Measurements from ENCODE around the gene MPDU1. TPM values are rescaled to one million over a fixed set of nuclear protein-coding genes. Genes with fewer than 3 reads are reported as not detected.
A peak's percentile ranks its signal among the peaks of the same experiment; 100 is the strongest.

MPDU1 gene
- total RNA-seq, 1 donor from 2014 or later: 21.4 TPM

- intact Hi-C loops (cut with DNase I): loop anchor here (10.0 kb wide), 1 partner anchor 52 kb away; the partner anchor contains the start of genes TP53 and WRAP53
- ATAC-seq (no peak), DNase-seq (ENCODE audit: low spot score) (no peak)
Measured at GRCh38 chr17:7632492-7632894, 48.8 kb downstream of the MPDU1 start.

GRCh38 chr17:7633093-7633492, 49.4 kb downstream of the MPDU1 start:
- DNase-seq (ENCODE audit: low spot score): no peak
- intact Hi-C loops (cut with DNase I): loop anchor here (10.0 kb wide), 1 partner anchor 52 kb away; the partner anchor contains the start of genes TP53 and WRAP53
- no peak for ATAC-seq

GRCh38 chr17:7634384-7634783, 50.7 kb downstream of the MPDU1 start:
- peak; percentile 70 for DNase-seq (ENCODE audit: low spot score)
- intact Hi-C loops (cut with DNase I): loop anchor here (10.0 kb wide), 1 partner anchor 50 kb away; the partner anchor contains the start of genes TP53 and WRAP53
- peak; percentile 47 for ATAC-seq

- no peak for DNase-seq (ENCODE audit: low spot score)
- intact Hi-C loops (cut with DNase I): loop anchor here (10.0 kb wide), 1 partner anchor 49 kb away; the partner anchor contains the start of genes TP53 and WRAP53
- no peak for ATAC-seq
Measured at GRCh38 chr17:7636163-7636562, 52.5 kb downstream of the MPDU1 start.

Other genes starting within 250 kb of the MPDU1 start
- gene ACAP1, start 247.3 kb upstream of the MPDU1 start, total RNA-seq: 38.3 TPM
- gene KCTD11, start 231.7 kb upstream of the MPDU1 start, total RNA-seq: 64.6 TPM
- not detected for gene TMEM95, start 228.7 kb upstream of the MPDU1 start, total RNA-seq
- gene TNK1, start 202.8 kb upstream of the MPDU1 start, total RNA-seq: 6.1 TPM
- gene PLSCR3, start 189.3 kb upstream of the MPDU1 start, total RNA-seq: 37.1 TPM
- gene TMEM256, start 179.8 kb upstream of the MPDU1 start, total RNA-seq: 75.0 TPM
- 44.8 TPM for gene NLGN2, start 176.0 kb upstream of the MPDU1 start, total RNA-seq
- not detected for gene SPEM1, start 163.5 kb upstream of the MPDU1 start, total RNA-seq
- not detected for gene SPEM2, start 158.2 kb upstream of the MPDU1 start, total RNA-seq
- gene SPEM3, start 155.0 kb upstream of the MPDU1 start, total RNA-seq: not detected
- gene TMEM102, start 148.4 kb upstream of the MPDU1 start, total RNA-seq: 3.0 TPM
- 3.8 TPM for gene FGF11, start 144.3 kb upstream of the MPDU1 start, total RNA-seq
- 6.3 TPM for gene CHRNB1, start 138.8 kb upstream of the MPDU1 start, total RNA-seq
- 84.2 TPM for gene ZBTB4, start 104.2 kb upstream of the MPDU1 start, total RNA-seq
- not detected for gene SLC35G6, start 102.4 kb upstream of the MPDU1 start, total RNA-seq
- gene POLR2A, start 99.5 kb upstream of the MPDU1 start, total RNA-seq: 126 TPM
- 63.9 TPM for gene TNFSF12, start 34.8 kb upstream of the MPDU1 start, total RNA-seq
- 32.7 TPM for gene TNFSF13, start 25.1 kb upstream of the MPDU1 start, total RNA-seq
- 39.8 TPM for gene SENP3, start 21.9 kb upstream of the MPDU1 start, total RNA-seq
- gene CD68, start 4.2 kb upstream of the MPDU1 start, total RNA-seq: 83.0 TPM
- gene SOX15, start 6.2 kb downstream of the MPDU1 start, total RNA-seq: 5.1 TPM
- 46.5 TPM for gene FXR2, start 31.0 kb downstream of the MPDU1 start, total RNA-seq
- 68.7 TPM for gene SAT2, start 44.0 kb downstream of the MPDU1 start, total RNA-seq
- 0.53 TPM for gene SHBG, start 46.3 kb downstream of the MPDU1 start, total RNA-seq
- gene ATP1B2, start 67.1 kb downstream of the MPDU1 start, total RNA-seq: 14.3 TPM
- 41.5 TPM for gene TP53, start 103.6 kb downstream of the MPDU1 start, total RNA-seq
- 5.7 TPM for gene WRAP53, start 104.6 kb downstream of the MPDU1 start, total RNA-seq
- 0.53 TPM for gene EFNB3, start 121.3 kb downstream of the MPDU1 start, total RNA-seq
- gene DNAH2, start 133.9 kb downstream of the MPDU1 start, total RNA-seq: 0.31 TPM